ENCODE data around the gene SLC29A3. TPM values are rescaled to one million over a fixed set of nuclear protein-coding genes. Genes with fewer than 3 reads are reported as not detected.

The SLC29A3 gene
- total RNA-seq, 1 donor: 2.2 TPM

DNA sequence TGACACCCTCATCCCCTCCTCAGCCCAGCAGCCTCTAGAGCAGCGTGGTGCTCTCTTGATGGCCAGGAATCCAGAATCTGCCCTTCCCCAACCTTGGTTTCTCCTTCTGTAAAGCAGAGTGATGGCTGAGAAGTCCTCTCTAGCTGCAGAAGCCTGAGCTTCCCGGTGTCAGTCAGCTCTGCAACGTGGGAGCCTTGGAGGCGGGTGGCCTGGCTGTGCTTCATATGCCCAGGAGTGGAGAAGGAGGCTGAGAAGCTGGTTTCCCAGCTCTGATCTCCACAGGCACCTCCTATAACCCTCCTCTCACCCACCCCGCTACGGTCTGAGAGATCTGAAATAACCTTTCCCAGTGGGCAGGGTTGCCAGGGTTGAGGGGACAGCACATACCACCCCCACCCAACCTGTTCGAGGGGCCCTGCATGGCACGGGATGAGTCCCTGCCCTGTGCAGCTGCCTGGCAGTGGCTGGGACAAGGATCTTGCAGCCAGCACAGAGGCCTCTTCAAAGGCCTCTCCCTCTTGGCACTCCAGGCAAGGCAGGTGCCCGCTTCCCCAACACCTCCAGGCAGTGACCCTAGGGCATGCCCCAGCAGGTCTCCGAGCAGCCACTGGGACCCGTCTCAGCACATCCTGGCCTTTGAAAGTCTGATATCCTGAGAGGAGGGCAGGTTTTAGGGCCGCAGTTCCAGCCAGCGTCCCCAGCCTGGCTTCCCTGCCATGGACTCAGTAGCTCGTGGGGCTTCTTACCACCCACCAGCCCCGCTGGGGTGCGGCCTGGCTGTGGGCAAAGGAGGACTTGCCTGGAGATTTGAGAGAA, 18.3 kb upstream of the SLC29A3 start:
- TF ChIP-seq CTCF (IDR thresholded peaks at IDR 0.05; ENCODE audit: insufficient read depth, low read depth, low read length): no peak
- no peak for DNase-seq (ENCODE audit: low read depth)
- H3K4me3 ChIP-seq (ENCODE audit: low read depth, low read length): no peak overlapping the region

DNA sequence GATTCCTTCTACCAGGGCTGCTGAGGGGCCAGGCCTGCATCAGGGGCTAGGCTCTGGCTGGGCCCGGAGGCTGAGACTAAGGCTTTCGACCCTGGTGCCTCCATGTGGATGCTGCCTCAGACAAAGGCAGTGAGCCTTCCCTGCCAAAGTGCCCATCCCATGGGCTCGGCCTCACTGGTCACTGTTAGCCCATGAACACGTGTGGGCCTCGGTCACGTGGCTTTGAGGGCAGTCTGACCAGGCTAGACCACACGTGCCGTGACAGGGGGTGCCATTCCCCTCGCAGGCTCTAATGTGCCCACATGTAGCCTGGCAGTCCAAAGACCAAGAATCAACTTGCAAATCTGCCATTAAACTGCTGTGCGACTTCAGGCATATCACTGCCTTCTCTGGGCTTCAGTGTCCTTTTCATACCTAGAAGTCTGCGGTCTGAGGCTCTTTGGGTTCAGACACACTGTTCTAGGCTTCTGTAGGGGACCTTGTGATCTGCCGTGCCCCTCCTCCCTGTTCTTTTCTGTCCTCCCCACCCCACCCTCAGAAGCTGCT, 17.6 kb upstream of the SLC29A3 start:
- TF ChIP-seq CTCF (IDR thresholded peaks at IDR 0.05; ENCODE audit: insufficient read depth, low read depth, low read length): no peak
- no peak overlapping the region for H3K4me3 ChIP-seq (ENCODE audit: low read depth, low read length)
- no peak for DNase-seq (ENCODE audit: low read depth)

- no peak for TF ChIP-seq CTCF (IDR thresholded peaks at IDR 0.05; ENCODE audit: insufficient read depth, low read depth, low read length)
- H3K4me3 ChIP-seq (ENCODE audit: low read depth, low read length): no peak overlapping the region
- DNase-seq (ENCODE audit: low read depth): no peak
Measured at GRCh38 chr10:71302451-71302850, 16.6 kb upstream of the SLC29A3 start.

GRCh38 chr10:71302874-71303568, 16.0 kb upstream of the SLC29A3 start:
- DNase-seq (ENCODE audit: low read depth): peak; percentile 53
- H3K4me3 ChIP-seq (ENCODE audit: low read depth, low read length): no peak overlapping the region
- peak; percentile 50 for TF ChIP-seq CTCF (IDR thresholded peaks at IDR 0.05; ENCODE audit: insufficient read depth, low read depth, low read length)

GRCh38 chr10:71303569-71303907, 15.5 kb upstream of the SLC29A3 start:
- no peak for DNase-seq (ENCODE audit: low read depth)
- H3K4me3 ChIP-seq (ENCODE audit: low read depth, low read length): no peak overlapping the region
- TF ChIP-seq CTCF (IDR thresholded peaks at IDR 0.05; ENCODE audit: insufficient read depth, low read depth, low read length): no peak

GRCh38 chr10:71304914-71305313, 14.1 kb upstream of the SLC29A3 start:
- no peak for TF ChIP-seq CTCF (IDR thresholded peaks at IDR 0.05; ENCODE audit: insufficient read depth, low read depth, low read length)
- no peak overlapping the region for H3K4me3 ChIP-seq (ENCODE audit: low read depth, low read length)
- no peak for DNase-seq (ENCODE audit: low read depth)

Measured in fibroblast of villous mesenchyme (primary cell).